ENCODE results near the gene RHOV.

DNA sequence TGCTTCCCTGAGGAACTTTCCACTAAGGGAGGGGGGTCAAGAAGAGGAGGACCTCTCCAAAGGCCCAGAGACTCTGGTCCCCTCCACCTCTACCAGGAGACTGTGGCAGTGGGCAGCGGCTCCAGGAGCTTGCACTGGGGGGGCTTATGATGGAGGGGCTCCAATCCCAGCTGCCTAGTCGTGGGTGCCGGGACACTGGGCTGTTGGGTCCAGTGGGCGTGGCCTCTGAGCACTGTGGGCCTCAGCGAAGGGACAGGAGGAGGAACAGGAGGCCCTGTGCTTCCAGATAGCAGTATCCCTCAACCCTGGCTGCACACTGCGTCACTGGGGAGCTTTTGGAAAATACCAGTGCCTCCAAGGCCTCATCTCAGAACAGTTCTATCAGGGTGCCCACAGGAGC, 41.6 kb upstream of the RHOV start:
- TF ChIP-seq, protein P1, sequence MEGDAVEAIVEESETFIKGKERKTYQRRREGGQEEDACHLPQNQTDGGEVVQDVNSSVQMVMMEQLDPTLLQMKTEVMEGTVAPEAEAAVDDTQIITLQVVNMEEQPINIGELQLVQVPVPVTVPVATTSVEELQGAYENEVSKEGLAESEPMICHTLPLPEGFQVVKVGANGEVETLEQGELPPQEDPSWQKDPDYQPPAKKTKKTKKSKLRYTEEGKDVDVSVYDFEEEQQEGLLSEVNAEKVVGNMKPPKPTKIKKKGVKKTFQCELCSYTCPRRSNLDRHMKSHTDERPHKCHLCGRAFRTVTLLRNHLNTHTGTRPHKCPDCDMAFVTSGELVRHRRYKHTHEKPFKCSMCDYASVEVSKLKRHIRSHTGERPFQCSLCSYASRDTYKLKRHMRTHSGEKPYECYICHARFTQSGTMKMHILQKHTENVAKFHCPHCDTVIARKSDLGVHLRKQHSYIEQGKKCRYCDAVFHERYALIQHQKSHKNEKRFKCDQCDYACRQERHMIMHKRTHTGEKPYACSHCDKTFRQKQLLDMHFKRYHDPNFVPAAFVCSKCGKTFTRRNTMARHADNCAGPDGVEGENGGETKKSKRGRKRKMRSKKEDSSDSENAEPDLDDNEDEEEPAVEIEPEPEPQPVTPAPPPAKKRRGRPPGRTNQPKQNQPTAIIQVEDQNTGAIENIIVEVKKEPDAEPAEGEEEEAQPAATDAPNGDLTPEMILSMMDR (IDR thresholded peaks at IDR 0.05; ENCODE audit: low read depth, low read length, poor library complexity, severe bottlenecking), result no peak
- no peak for TF ChIP-seq EZH2phosphoT487 (IDR thresholded peaks at IDR 0.05; ENCODE audit: borderline replicate concordance, low read length)
